ENCODE results near the gene CCL28.
"Not testable (repeated sequence)": the region's sequence is repeated elsewhere in the genome, so short reads cannot be mapped to it uniquely, and the experiment has no call there.

Gene CCL28

DNA sequence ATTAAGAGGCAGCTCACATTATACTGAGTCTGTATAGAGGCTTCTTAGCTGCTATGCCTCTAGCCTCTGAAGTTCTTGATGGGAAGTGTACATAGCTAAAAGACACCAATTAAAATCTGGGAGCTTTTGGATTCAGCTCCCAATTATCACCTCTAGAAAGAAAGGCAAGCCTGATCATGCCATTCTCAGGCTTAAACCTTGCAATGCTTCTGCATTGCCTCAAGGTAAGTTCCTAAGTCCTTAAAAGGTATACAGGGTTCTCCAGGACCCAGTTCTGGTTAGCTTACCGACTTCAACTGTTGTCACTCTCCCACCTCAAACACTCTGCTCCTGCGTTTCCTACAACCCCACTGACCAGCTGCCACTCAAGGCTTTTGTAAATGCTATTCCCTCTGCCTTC is 17.5 kb upstream of the CCL28 start:
- Histone ChIP-seq H3K36me3 (ENCODE audit: control insufficient read depth in 4 of 4, insufficient read depth in 4 of 4, low read length in 3 of 4) (no peaks in the 10 kb centered on the region), H3K4me1 (ENCODE audit: control extremely low read depth in 1 of 4, control insufficient read depth in 4 of 4, insufficient read depth in 4 of 4, low read length in 3 of 4) (peaks cover 0 to 9% (median 0%) of the 10 kb centered on the region in 4 experiments), H3K9me3 (ENCODE audit: control extremely low read depth in 1 of 5, control insufficient read depth in 4 of 5, insufficient read depth in 2 of 5, low read depth in 1 of 5, low read length in 4 of 5) (no peaks in the 10 kb centered on the region), H3K4me3 (ENCODE audit: control insufficient read depth in 1 of 7, extremely low read depth in 1 of 7, insufficient read depth in 4 of 7, low read depth in 2 of 7, low read length in 6 of 7) (no peak overlapping the region), H3K27ac (ENCODE audit: insufficient read depth in 1 of 2, low read depth in 1 of 2, low read length in 2 of 2, poor library complexity in 1 of 2, severe bottlenecking in 2 of 2) (no peak overlapping the region), H3K27me3 (replicated peaks in 2 of 5; ENCODE audit: control insufficient read depth in 4 of 5, insufficient read depth in 5 of 5, low read length in 4 of 5) (no peaks in the 10 kb centered on the region)
- ChIA-PET POLR2A (no interaction called here), CTCF (interaction anchor here (1.2 kb wide), 1 partner anchor 41 kb away, joined by 4 read pairs; no protein-coding TSS in a partner anchor)
- DNase-seq, result no peak
- 95% methylated on average over 2 of the region's 2 CpGs for WGBS (ENCODE audit: insufficient coverage)

DNA sequence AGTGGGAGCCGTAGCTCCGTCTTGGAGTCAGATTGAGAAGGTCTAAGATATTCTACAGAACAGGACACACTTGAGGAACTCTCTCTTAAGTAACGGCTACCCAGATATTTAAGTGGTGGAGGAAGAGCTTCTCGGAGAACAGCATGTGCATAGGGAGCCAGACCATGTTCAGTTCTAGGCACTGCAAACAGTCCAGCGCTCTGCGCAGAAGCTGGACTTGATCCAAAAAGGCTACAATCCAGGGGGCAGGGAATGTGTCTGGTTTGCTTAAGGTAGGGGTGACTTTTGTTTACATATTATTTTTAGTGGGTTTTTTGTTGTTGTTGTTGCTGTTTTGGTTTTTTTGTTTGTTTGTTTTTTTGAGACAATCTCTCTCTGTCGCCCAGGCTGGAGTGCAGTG is 16.8 kb upstream of the CCL28 start:
- Histone ChIP-seq H3K27ac (ENCODE audit: insufficient read depth in 1 of 2, low read depth in 1 of 2, low read length in 2 of 2, poor library complexity in 1 of 2, severe bottlenecking in 2 of 2) (no peak overlapping the region), H3K36me3 (ENCODE audit: control insufficient read depth in 4 of 4, insufficient read depth in 4 of 4, low read length in 3 of 4) (no peaks in the 10 kb centered on the region), H3K4me3 (ENCODE audit: control insufficient read depth in 1 of 7, extremely low read depth in 1 of 7, insufficient read depth in 4 of 7, low read depth in 2 of 7, low read length in 6 of 7) (no peak overlapping the region), H3K9me3 (ENCODE audit: control extremely low read depth in 1 of 5, control insufficient read depth in 4 of 5, insufficient read depth in 2 of 5, low read depth in 1 of 5, low read length in 4 of 5) (no peaks in the 10 kb centered on the region), H3K27me3 (replicated peaks in 2 of 5; ENCODE audit: control insufficient read depth in 4 of 5, insufficient read depth in 5 of 5, low read length in 4 of 5) (no peaks in the 10 kb centered on the region), H3K4me1 (ENCODE audit: control extremely low read depth in 1 of 4, control insufficient read depth in 4 of 4, insufficient read depth in 4 of 4, low read length in 3 of 4) (peaks cover 0 to 9% (median 0%) of the 10 kb centered on the region in 4 experiments)
- POLR2A ChIA-PET, result no interaction called here
- CTCF ChIA-PET, result interaction anchor here (1.2 kb wide), 1 partner anchor 40 kb away, joined by 4 read pairs; no protein-coding TSS in a partner anchor
- WGBS (ENCODE audit: insufficient coverage), result 100% methylated on average over 4 of the region's 7 CpGs
- DNase-seq, result no peak

DNA sequence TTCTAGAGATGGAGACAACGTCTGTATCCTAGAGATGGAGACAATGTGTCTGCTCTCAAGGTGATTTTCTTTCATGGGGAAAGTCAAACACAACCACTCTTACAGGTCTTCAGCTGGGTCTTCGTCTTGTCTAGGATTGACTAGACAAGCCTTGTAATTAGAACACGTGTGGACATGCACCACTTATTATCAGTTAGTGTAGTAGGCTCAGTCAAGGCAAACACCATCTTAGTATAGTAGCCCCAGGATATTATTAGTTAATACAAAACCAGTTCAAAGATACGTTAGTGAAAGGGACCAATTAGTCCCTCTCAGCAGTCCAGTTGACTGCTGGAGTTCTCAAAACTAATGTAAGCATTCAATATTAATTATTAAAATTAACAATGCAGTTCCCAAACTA is 15.1 kb upstream of the CCL28 start:
- 100% methylated on average over 1 of the region's 4 CpGs for WGBS (ENCODE audit: insufficient coverage)
- no peak overlapping the region for H3K27ac ChIP-seq (ENCODE audit: insufficient read depth in 1 of 2, low read depth in 1 of 2, low read length in 2 of 2, poor library complexity in 1 of 2, severe bottlenecking in 2 of 2)
- no peaks in the 10 kb centered on the region for H3K9me3 ChIP-seq (ENCODE audit: control extremely low read depth in 1 of 5, control insufficient read depth in 4 of 5, insufficient read depth in 2 of 5, low read depth in 1 of 5, low read length in 4 of 5)
- no peak for DNase-seq
- ChIA-PET POLR2A (no interaction called here), CTCF (interaction anchor here (1.3 kb wide), 1 partner anchor 58 kb away, joined by 3 read pairs; no protein-coding TSS in a partner anchor)
- no peak overlapping the region for H3K4me3 ChIP-seq (ENCODE audit: control insufficient read depth in 1 of 7, extremely low read depth in 1 of 7, insufficient read depth in 4 of 7, low read depth in 2 of 7, low read length in 6 of 7)
- no peaks in the 10 kb centered on the region for H3K36me3 ChIP-seq (ENCODE audit: control insufficient read depth in 4 of 4, insufficient read depth in 4 of 4, low read length in 3 of 4)
- no peaks in the 10 kb centered on the region for H3K27me3 ChIP-seq (replicated peaks in 2 of 5; ENCODE audit: control insufficient read depth in 4 of 5, insufficient read depth in 5 of 5, low read length in 4 of 5)
- H3K4me1 ChIP-seq (ENCODE audit: control extremely low read depth in 1 of 4, control insufficient read depth in 4 of 4, insufficient read depth in 4 of 4, low read length in 3 of 4), result peaks cover 0 to 1% (median 0%) of the 10 kb centered on the region in 4 experiments

DNA sequence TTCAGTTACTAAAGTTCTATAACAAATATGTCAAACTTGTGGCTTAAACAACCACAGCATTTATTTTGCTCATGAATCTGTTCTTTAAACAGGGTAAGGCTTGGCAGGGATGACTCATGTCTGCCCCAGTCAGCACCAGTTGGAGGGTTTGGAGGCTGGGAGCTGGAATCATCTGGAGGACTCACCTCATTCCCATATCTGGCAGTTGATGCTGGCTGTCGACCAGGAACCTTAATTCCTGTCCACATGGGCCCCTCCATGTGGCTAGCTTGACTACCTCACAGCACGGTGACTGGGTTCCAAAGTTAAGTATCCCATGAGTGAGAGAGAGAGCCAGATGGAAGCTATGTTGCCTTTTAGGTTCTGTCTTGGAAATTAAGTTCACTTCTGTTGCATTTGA is 13.8 kb upstream of the CCL28 start:
- Histone ChIP-seq H3K9me3 (ENCODE audit: control extremely low read depth in 1 of 5, control insufficient read depth in 4 of 5, insufficient read depth in 2 of 5, low read depth in 1 of 5, low read length in 4 of 5) (no peaks in the 10 kb centered on the region), H3K36me3 (ENCODE audit: control insufficient read depth in 4 of 4, insufficient read depth in 4 of 4, low read length in 3 of 4) (no peaks in the 10 kb centered on the region), H3K27ac (ENCODE audit: insufficient read depth in 1 of 2, low read depth in 1 of 2, low read length in 2 of 2, poor library complexity in 1 of 2, severe bottlenecking in 2 of 2) (no peak overlapping the region), H3K4me1 (ENCODE audit: control extremely low read depth in 1 of 4, control insufficient read depth in 4 of 4, insufficient read depth in 4 of 4, low read length in 3 of 4) (no peaks in the 10 kb centered on the region), H3K4me3 (ENCODE audit: control insufficient read depth in 1 of 7, extremely low read depth in 1 of 7, insufficient read depth in 4 of 7, low read depth in 2 of 7, low read length in 6 of 7) (no peak overlapping the region), H3K27me3 (replicated peaks in 2 of 5; ENCODE audit: control insufficient read depth in 4 of 5, insufficient read depth in 5 of 5, low read length in 4 of 5) (no peaks in the 10 kb centered on the region)
- CTCF ChIA-PET, result interaction anchor here (0.9 kb wide), 1 partner anchor 29 kb away, joined by 3 read pairs; no protein-coding TSS in a partner anchor
- DNase-seq, result no peak
- POLR2A ChIA-PET, result no interaction called here
- WGBS (ENCODE audit: insufficient coverage), result 48% methylated on average over 2 of the region's 2 CpGs

DNA sequence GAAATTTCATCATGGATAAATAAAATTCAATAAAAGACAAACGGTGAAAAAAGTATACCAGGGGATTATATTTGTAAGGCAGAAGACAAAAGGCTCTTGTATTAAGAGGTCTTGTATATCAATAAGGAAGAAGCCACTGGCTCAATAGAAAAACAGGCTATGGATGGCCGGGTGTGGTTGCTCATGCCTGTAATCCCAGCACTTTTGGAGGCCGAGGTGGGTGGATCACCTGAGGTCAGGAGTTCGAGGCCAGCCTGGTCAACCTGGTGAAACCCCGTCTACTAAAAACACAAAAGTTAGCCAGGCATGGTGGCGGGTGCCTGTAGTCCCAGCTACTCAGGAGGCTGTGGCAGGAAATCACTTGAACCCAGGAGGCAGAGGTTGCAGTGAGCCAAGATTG is 10.9 kb upstream of the CCL28 start:
- DNase-seq; POLR2A ChIA-PET; H3K36me3 ChIP-seq (ENCODE audit: control insufficient read depth in 4 of 4, insufficient read depth in 4 of 4, low read length in 3 of 4); H3K4me1 ChIP-seq (ENCODE audit: control extremely low read depth in 1 of 4, control insufficient read depth in 4 of 4, insufficient read depth in 4 of 4, low read length in 3 of 4); H3K27me3 ChIP-seq (replicated peaks in 2 of 5; ENCODE audit: control insufficient read depth in 4 of 5, insufficient read depth in 5 of 5, low read length in 4 of 5); H3K4me3 ChIP-seq (ENCODE audit: control insufficient read depth in 1 of 7, extremely low read depth in 1 of 7, insufficient read depth in 4 of 7, low read depth in 2 of 7, low read length in 6 of 7); CTCF ChIA-PET; H3K9me3 ChIP-seq (ENCODE audit: control extremely low read depth in 1 of 5, control insufficient read depth in 4 of 5, insufficient read depth in 2 of 5, low read depth in 1 of 5, low read length in 4 of 5); H3K27ac ChIP-seq (ENCODE audit: insufficient read depth in 1 of 2, low read depth in 1 of 2, low read length in 2 of 2, poor library complexity in 1 of 2, severe bottlenecking in 2 of 2): not testable (repeated sequence)
- WGBS (ENCODE audit: insufficient coverage), result 98% methylated on average over 5 of the region's 6 CpGs

DNA sequence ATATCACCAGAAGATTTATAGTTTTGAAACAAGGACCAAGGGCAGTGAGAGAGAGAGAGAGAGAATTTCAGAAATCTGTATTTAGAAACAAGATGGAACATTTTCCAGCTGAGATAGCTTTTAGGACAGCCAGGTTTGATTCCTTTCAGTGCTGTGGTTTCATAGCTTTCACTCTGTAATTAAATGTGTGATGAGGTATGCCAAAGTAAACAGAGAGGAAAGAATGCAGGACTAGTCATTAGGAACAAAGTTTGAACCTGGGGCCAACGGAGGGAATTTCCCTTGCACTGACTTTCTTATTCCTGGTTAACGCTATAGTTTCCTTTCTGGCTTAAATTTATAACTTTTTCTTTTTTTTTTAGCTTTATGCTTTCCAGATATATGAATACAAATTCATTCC is 10.0 kb upstream of the CCL28 start:
- no peak for DNase-seq

DNA sequence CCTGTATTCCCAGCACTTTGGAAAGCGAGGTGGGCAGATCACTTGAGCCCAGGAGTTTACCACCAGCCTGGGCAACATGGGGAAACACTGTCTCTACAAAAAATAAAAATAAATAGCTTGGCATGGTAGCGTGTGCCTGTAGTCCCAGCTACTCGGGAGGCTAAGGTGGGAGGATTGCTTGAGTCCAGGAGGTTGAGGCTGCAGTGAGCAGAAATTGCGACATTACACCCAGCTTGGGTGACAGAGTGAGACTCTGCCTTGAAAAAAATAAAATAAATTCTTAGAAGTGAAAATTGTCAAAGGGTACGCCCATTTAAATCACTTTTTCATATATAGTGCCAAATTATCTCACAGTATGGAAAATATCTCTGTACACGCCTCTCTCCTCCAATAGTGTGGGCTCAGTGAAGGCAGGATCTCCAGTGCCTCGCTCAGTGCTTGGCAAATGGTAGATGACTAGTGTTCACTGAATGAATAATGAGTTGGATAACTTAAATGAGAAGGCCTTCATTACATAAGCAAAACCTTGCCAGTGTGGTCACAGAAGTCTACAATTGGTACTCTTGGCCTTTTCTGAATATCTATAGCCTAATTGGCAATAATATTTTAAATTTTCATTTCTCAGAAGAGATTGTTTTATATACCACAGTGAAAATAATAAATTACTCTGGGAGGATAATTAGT is 9.4 kb upstream of the CCL28 start:
- Histone ChIP-seq H3K36me3 (ENCODE audit: control insufficient read depth in 4 of 4, insufficient read depth in 4 of 4, low read length in 3 of 4) (no peaks in the 10 kb centered on the region), H3K27me3 (replicated peaks in 2 of 5; ENCODE audit: control insufficient read depth in 4 of 5, insufficient read depth in 5 of 5, low read length in 4 of 5) (no peaks in the 10 kb centered on the region), H3K27ac (ENCODE audit: insufficient read depth in 1 of 2, low read depth in 1 of 2, low read length in 2 of 2, poor library complexity in 1 of 2, severe bottlenecking in 2 of 2) (no peak overlapping the region), H3K9me3 (ENCODE audit: control extremely low read depth in 1 of 5, control insufficient read depth in 4 of 5, insufficient read depth in 2 of 5, low read depth in 1 of 5, low read length in 4 of 5) (no peaks in the 10 kb centered on the region), H3K4me3 (ENCODE audit: control insufficient read depth in 1 of 7, extremely low read depth in 1 of 7, insufficient read depth in 4 of 7, low read depth in 2 of 7, low read length in 6 of 7) (no peak overlapping the region), H3K4me1 (ENCODE audit: control extremely low read depth in 1 of 4, control insufficient read depth in 4 of 4, insufficient read depth in 4 of 4, low read length in 3 of 4) (no peaks in the 10 kb centered on the region)
- no peak for DNase-seq
- CTCF ChIA-PET, result interaction anchor here (0.8 kb wide), 1 partner anchor 9 kb away, joined by 3 read pairs; no protein-coding TSS in a partner anchor
- 94% methylated on average over 4 of the region's 7 CpGs for WGBS (ENCODE audit: insufficient coverage)
- POLR2A ChIA-PET, result no interaction called here

More for the DNA sequence above, 10.0 kb upstream of the CCL28 start:
- Histone ChIP-seq H3K9me3 (ENCODE audit: control extremely low read depth in 1 of 5, control insufficient read depth in 4 of 5, insufficient read depth in 2 of 5, low read depth in 1 of 5, low read length in 4 of 5) (no peaks in the 10 kb centered on the region), H3K4me1 (ENCODE audit: control extremely low read depth in 1 of 4, control insufficient read depth in 4 of 4, insufficient read depth in 4 of 4, low read length in 3 of 4) (no peaks in the 10 kb centered on the region), H3K4me3 (ENCODE audit: control insufficient read depth in 1 of 7, extremely low read depth in 1 of 7, insufficient read depth in 4 of 7, low read depth in 2 of 7, low read length in 6 of 7) (no peak overlapping the region), H3K36me3 (ENCODE audit: control insufficient read depth in 4 of 4, insufficient read depth in 4 of 4, low read length in 3 of 4) (no peaks in the 10 kb centered on the region), H3K27me3 (replicated peaks in 2 of 5; ENCODE audit: control insufficient read depth in 4 of 5, insufficient read depth in 5 of 5, low read length in 4 of 5) (no peaks in the 10 kb centered on the region), H3K27ac (ENCODE audit: insufficient read depth in 1 of 2, low read depth in 1 of 2, low read length in 2 of 2, poor library complexity in 1 of 2, severe bottlenecking in 2 of 2) (no peak overlapping the region)
- CTCF ChIA-PET, result interaction anchor here (0.8 kb wide), 1 partner anchor 9 kb away, joined by 3 read pairs; no protein-coding TSS in a partner anchor
- WGBS (ENCODE audit: insufficient coverage), result no CpG with 5 or more reads among the region's 2 CpGs
- POLR2A ChIA-PET, result no interaction called here

All from common myeloid progenitor, CD34-positive (primary cell).